HL-60/S4 treated with phorbol 12-myristate 13-acetate at 8.2 ng/mL for 4 days and 3 days (cell line): Measurements from ENCODE around the gene TMEM143.

ENCODE experiments used
- in situ Hi-C: fragments of 300-500 bp; cut with MboI; formaldehyde crosslinking; loops from 2 replicates; pipeline ENCODE4 v1.15.0; 2022; ENCODE audit warnings: low sequenced_read_pairs

The TMEM143 gene

GRCh38 chr19:48301886-48302599 lies 61.7 kb downstream of the TMEM143 start:
- in situ Hi-C loops, result loop anchor here (25.0 kb wide), 1 partner anchor 285 kb away; no protein-coding TSS in a partner anchor

- in situ Hi-C loops, result loop anchor here (25.0 kb wide), 1 partner anchor 336 kb away; no protein-coding TSS in a partner anchor
Measured at GRCh38 chr19:48297975-48298374, 65.8 kb downstream of the TMEM143 start.

GRCh38 chr19:48296963-48297734 lies 66.6 kb downstream of the TMEM143 start:
- in situ Hi-C loops, result loop anchor here (25.0 kb wide), 1 partner anchor 335 kb away; no protein-coding TSS in a partner anchor

GRCh38 chr19:48295458-48295857 lies 68.3 kb downstream of the TMEM143 start:
- in situ Hi-C loops, result loop anchor here (25.0 kb wide), 1 partner anchor 333 kb away; no protein-coding TSS in a partner anchor

GRCh38 chr19:48292798-48293197 lies 70.9 kb downstream of the TMEM143 start:
- in situ Hi-C loops, result loop anchor here (25.0 kb wide), 1 partner anchor 330 kb away; no protein-coding TSS in a partner anchor

- in situ Hi-C loops, result loop anchor here (25.0 kb wide), 1 partner anchor 329 kb away; no protein-coding TSS in a partner anchor
Measured at GRCh38 chr19:48291489-48291815, 72.3 kb downstream of the TMEM143 start.

DNA sequence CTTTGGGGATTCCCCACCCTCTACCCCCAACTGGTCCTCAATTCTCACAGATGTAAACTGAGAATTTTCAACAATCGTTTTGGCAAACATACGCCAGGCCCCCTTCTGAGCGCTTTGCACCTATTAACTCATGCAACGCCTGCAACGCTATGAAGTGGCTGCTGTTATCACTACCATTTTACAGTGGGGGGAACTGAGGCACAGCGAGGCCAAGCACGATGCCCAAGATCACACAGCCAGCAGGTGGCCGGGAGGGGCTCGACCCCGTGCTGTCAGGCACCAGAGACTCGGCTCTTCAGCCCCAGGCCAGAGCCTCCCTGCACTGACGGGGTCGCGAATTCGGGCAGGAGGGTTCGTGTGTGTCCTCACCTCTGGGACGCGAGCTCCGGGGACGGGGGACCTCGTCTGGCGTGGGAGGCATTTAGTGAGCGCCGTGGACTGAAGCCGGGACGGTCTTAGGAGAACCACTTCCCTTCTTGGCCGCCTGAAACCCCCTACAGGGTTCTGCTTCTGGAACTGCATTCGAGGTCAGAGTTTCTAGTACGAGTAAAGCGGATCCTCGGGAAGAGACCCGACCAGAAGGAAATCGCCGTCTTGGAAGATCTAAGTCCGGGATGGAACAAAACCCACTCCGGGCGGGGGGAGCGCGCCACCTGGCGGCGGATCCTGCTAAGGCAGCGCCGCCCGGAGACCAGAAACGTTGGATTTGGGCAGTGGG lies 72.8 kb downstream of the TMEM143 start:
- in situ Hi-C loops, result loop anchor here (25.0 kb wide), 1 partner anchor 329 kb away; no protein-coding TSS in a partner anchor

DNA sequence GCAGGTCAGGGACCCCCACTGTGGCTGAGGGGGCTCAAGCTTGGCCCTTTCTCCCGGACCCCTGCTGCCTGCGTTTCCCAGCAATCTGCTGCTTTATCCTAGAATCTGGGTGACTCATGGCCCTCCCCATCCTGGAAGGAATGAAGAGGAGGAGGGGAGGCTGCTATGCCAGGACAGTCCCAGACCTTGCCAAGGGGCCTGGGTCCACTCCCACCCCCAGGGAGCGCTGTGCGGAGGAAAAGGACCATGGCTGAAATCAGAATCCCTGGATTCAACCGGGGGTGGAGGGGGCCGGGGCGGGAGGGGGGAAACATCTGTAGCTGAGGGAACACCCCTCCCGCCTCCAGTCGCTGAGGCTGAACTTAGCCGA lies 73.4 kb downstream of the TMEM143 start:
- in situ Hi-C loops, result loop anchor here (25.0 kb wide), 1 partner anchor 328 kb away; no protein-coding TSS in a partner anchor

DNA sequence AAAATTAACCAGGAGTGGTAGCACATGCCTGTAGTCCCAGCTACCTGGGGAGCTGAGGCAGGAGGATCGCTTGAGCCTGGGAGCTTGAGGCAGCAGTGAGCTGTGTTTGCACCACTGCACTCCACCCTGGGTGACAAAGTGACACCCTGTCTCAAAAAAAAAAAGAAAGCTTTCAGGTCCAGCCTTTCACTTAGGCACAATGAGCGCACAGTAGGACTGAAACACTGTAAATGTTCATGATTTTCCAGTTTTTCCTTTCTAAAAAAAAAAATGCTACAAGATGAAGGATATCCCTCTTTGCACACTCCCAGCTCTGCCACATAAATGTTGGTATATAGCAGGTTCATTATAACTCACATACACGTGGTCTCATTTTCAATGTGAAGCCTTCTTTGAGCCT lies 76.0 kb downstream of the TMEM143 start:
- in situ Hi-C loops, result loop anchor here (25.0 kb wide), 1 partner anchor 325 kb away; no protein-coding TSS in a partner anchor

DNA sequence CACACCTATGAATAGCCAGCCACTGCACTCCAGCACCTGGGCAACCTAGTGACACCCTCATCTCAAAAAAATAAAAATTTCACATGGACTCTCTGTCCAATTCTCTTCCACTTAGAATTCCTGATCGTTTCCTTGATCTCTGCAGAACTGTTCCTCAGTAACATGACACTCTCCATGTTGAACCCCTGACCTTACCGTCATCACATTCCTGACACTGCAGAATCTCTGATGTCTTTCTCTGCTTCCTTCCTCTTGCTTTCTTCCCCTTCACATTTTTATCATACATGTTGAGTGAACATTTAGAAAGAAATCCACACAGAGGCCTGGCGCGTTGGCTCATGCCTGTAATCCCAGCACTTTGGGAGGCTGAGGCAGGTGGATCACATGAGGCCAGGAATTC lies 78.8 kb downstream of the TMEM143 start:
- in situ Hi-C loops, result loop anchor here (25.0 kb wide), 1 partner anchor 323 kb away; no protein-coding TSS in a partner anchor

DNA sequence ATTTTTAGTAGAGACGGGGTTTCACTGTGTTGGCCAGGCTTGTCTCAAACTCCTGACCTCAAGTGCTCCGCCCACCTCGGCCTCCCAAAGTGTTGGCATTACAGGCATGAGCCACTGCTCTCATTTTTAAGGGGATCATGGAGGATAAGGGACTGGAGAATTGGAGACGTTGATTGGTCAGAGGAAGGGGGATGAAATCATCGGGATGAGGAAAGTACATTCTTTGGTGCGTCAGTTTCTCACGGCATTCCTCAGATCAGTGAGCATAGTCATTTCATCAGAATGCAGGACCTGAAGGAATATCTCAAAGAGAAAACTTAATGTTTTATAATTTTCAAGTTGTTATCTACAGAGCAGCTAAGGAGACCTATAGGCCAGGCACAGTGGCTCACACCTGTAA lies 79.8 kb downstream of the TMEM143 start:
- in situ Hi-C loops, result loop anchor here (25.0 kb wide), 1 partner anchor 322 kb away; no protein-coding TSS in a partner anchor
